Endodermal cell (in vitro differentiated cells): ENCODE data around the gene RAB11FIP5. TPM values are rescaled to one million over a fixed set of nuclear protein-coding genes. Genes with fewer than 3 reads are reported as not detected.
"Not testable (repeated sequence)": the region's sequence is repeated elsewhere in the genome, so short reads cannot be mapped to it uniquely, and the experiment has no call there.

Experiments
- DNase-seq: peaks from one replicate; pipeline ENCODE4 v3.0.0-alpha.2; 2017
- H3K27ac ChIP-seq: 2 replicates; pipeline ENCODE4 v1.5.1; 2013; ENCODE audit warnings: mild to moderate bottlenecking, low read depth, low read length, moderate library complexity
- H3K27me3 ChIP-seq: 2 replicates; pipeline ENCODE4 v1.6.1; 2013; ENCODE audit warnings: mild to moderate bottlenecking, low read length, moderate library complexity; ENCODE audit not compliant: insufficient read depth, control insufficient read depth, poor library complexity, severe bottlenecking
- H3K36me3 ChIP-seq: 2 replicates; pipeline ENCODE4 v1.7.0; 2013; ENCODE audit warnings: mild to moderate bottlenecking, low read length, moderate library complexity; ENCODE audit not compliant: control insufficient read depth, insufficient read depth
- H3K4me1 ChIP-seq: one replicate; pipeline ENCODE4 v1.7.0; 2013; ENCODE audit warnings: low read length; ENCODE audit not compliant: control insufficient read depth, insufficient read depth
- H3K4me3 ChIP-seq: 2 replicates; pipeline ENCODE4 v1.5.1; 2013; ENCODE audit warnings: mild to moderate bottlenecking, low read length, moderate library complexity
- H3K9ac ChIP-seq: 2 replicates; pipeline ENCODE4 v1.6.1; 2013; ENCODE audit warnings: mild to moderate bottlenecking, low read length, moderate library complexity; ENCODE audit not compliant: poor library complexity, severe bottlenecking; ENCODE audit errors: extremely low read depth
- H3K9me3 ChIP-seq: 2 replicates; pipeline ENCODE4 v1.6.1; 2013; ENCODE audit warnings: mild to moderate bottlenecking, low read length, moderate library complexity; ENCODE audit not compliant: control insufficient read depth
- H3K27ac Mint-ChIP-seq: 2 replicates; pipeline ENCODE4 v1.8.0; 2020; ENCODE audit warnings: mixed read lengths
- H3K27me3 Mint-ChIP-seq: 2 replicates; pipeline ENCODE4 v1.8.0; 2021; ENCODE audit warnings: mild to moderate bottlenecking, mixed read lengths; ENCODE audit not compliant: insufficient read depth
- H3K36me3 Mint-ChIP-seq: 2 replicates; pipeline ENCODE4 v1.8.0; 2020; ENCODE audit warnings: low read depth, mixed read lengths
- H3K4me1 Mint-ChIP-seq: 2 replicates; pipeline ENCODE4 v1.8.0; 2020; ENCODE audit warnings: mixed read lengths
- H3K4me3 Mint-ChIP-seq: 2 replicates; pipeline ENCODE4 v1.8.0; 2020; ENCODE audit warnings: mild to moderate bottlenecking, moderate library complexity, mixed read lengths
- H3K9me3 Mint-ChIP-seq: 2 replicates; pipeline ENCODE4 v1.8.0; 2020; ENCODE audit warnings: mild to moderate bottlenecking, mixed read lengths
- CTCF ChIP-seq: fragments of 200-600 bp; sonication (generic); conservative IDR thresholded peaks from 2 replicates; pipeline ENCODE4 v1.5.0; 2021; ENCODE audit warnings: antibody characterized with exemption, mild to moderate bottlenecking
- WGBS, 2 experiments: methylation state at CpG; one replicate each; pipeline versions ENCODE4 v1.1.5 to v1.1.7; 2013; ENCODE audit warnings: missing lambda C conversion rate in 2 of 2, mixed read lengths in 1 of 2; ENCODE audit not compliant: insufficient coverage in 1 of 2, insufficient read length in 1 of 2; 5-methylcytosine and 5-hydroxymethylcytosine counted together
- total RNA-seq, 2 donors: library from RNA; stranded (reverse); fragmentation: NEBNext Ultra II Directional in 1 of 2; extraction: Animal tissue kit (Norgen Biotek cat#: 25700) in 1 of 2; gene quantifications; 2 replicates in 1 of 2; 3 replicates in 1 of 2; pipeline ENCODE4 v1.2.1, GENCODE V29; 2021

Gene RAB11FIP5
- total RNA-seq, 2 donors from 2014 or later = 12.1 to 17.3 TPM

DNA sequence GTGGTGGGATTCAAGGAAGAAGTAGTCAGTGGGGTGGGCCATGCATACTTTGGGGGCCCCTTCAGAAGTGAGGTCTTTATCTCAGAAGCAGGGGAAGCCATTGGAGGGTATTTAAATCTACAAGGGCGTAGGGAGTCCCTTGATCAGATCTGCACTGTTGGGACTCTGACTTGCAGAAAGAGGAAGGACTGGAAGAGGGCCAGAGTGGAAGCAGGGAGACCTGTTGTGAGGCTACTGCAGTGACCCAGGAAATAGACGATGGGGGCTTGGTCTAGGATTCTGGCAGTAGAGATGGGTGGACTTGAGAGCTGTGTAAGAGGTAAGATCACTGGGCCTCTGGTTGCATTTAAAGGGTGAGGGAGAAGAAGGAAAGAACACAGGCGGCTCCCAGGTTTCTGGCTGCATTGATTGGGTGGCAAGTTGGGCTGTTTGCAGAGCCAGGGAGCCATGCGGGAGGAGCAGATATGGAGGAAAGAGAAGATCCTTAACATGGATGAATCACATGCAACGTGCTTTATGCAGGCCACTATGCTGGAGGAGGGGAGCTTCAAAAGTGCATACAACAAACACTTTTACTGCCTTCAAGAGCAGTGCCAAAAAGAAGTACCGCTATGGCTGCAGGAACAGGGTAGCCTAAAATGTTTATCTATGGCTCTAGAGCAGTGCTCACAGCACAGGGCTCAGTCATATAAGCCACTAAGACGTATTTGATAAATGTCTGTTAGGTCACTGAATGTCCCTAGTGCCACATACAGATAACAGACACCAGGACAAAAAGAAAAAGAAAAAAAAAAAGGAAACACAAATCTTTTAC is 43.5 kb downstream of the RAB11FIP5 start:
- 84 to 93% methylated on average over 4 to 7 of the region's 7 CpGs for WGBS, 2 experiments
- H3K4me1 Mint-ChIP-seq = peaks cover 32% of the 10 kb centered on the region
- peak overlapping the region; percentile 95 for H3K4me3 ChIP-seq
- DNase-seq = peak; percentile 45
- TF ChIP-seq CTCF = no peak
- H3K9me3 ChIP-seq = no peaks in the 10 kb centered on the region
- no peak overlapping the region for H3K27ac Mint-ChIP-seq
- no peaks in the 10 kb centered on the region for H3K9me3 Mint-ChIP-seq
- H3K9ac ChIP-seq = no peak overlapping the region
- no peak overlapping the region for H3K27ac ChIP-seq
- H3K36me3 Mint-ChIP-seq = peaks cover 10% of the 10 kb centered on the region
- peak overlapping the region; percentile 87 for H3K4me3 Mint-ChIP-seq
- no peaks in the 10 kb centered on the region for H3K27me3 Mint-ChIP-seq
- H3K27me3 ChIP-seq = no peaks in the 10 kb centered on the region
- peaks cover 3% of the 10 kb centered on the region for H3K4me1 ChIP-seq
- H3K36me3 ChIP-seq = no peaks in the 10 kb centered on the region

GRCh38 chr2:73068147-73068546 is 44.6 kb downstream of the RAB11FIP5 start:
- Mint-ChIP-seq H3K9me3 (no peaks in the 10 kb centered on the region), H3K27ac (no peak overlapping the region), H3K4me1 (peaks cover 41% of the 10 kb centered on the region), H3K36me3 (peaks cover 9% of the 10 kb centered on the region), H3K4me3 (no peak overlapping the region), H3K27me3 (no peaks in the 10 kb centered on the region)
- no peaks in the 10 kb centered on the region for H3K36me3 ChIP-seq
- 95% methylated on average over 2 of the region's 2 CpGs; no CpG with 5 or more reads in 1 of the 2 experiments for WGBS, 2 experiments
- no peak overlapping the region for H3K27ac ChIP-seq
- no peak for TF ChIP-seq CTCF
- peaks cover 3% of the 10 kb centered on the region for H3K4me1 ChIP-seq
- no peak overlapping the region for H3K4me3 ChIP-seq
- no peaks in the 10 kb centered on the region for H3K27me3 ChIP-seq
- peak; percentile 24 for DNase-seq
- no peaks in the 10 kb centered on the region for H3K9me3 ChIP-seq
- no peak overlapping the region for H3K9ac ChIP-seq

DNA sequence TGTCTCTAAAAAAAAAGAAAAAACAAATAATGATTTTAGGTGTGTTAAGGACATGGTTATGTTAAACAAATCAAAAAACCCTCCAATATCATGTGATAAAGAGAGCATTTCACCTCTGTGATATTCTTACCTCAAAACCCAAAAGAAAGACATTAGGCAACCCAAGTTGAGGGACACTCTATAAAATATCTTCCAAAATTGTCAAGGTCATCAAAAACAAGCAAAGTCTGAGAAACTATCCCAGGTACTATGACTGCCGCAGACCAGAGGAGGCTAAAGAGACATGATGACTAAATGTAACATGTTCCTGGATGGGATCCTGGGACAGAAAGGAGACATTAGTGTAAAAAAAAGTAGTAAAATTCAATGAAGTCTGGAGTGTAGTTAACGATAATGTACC is 45.7 kb downstream of the RAB11FIP5 start:
- no peak overlapping the region for H3K4me3 ChIP-seq
- H3K36me3 ChIP-seq = peaks cover 3% of the 10 kb centered on the region
- no peaks in the 10 kb centered on the region for H3K27me3 ChIP-seq
- H3K36me3 Mint-ChIP-seq = peaks cover 9% of the 10 kb centered on the region
- H3K4me3 Mint-ChIP-seq = no peak overlapping the region
- H3K4me1 Mint-ChIP-seq = peaks cover 35% of the 10 kb centered on the region
- TF ChIP-seq CTCF = no peak
- no peaks in the 10 kb centered on the region for H3K9me3 ChIP-seq
- H3K27ac Mint-ChIP-seq = no peak overlapping the region
- no peak for DNase-seq
- no peaks in the 10 kb centered on the region for H3K9me3 Mint-ChIP-seq
- H3K9ac ChIP-seq = no peak overlapping the region
- H3K27ac ChIP-seq = no peak overlapping the region
- no peaks in the 10 kb centered on the region for H3K27me3 Mint-ChIP-seq
- no peaks in the 10 kb centered on the region for H3K4me1 ChIP-seq
- 91 to 97% methylated on average over 2 of the region's 2 CpGs for WGBS, 2 experiments

GRCh38 chr2:73065070-73065469 is 47.7 kb downstream of the RAB11FIP5 start:
- H3K27ac Mint-ChIP-seq, H3K27me3 ChIP-seq, H3K27ac ChIP-seq, H3K4me1 ChIP-seq, H3K4me3 ChIP-seq, H3K9me3 Mint-ChIP-seq, DNase-seq, H3K9ac ChIP-seq, H3K36me3 ChIP-seq, H3K36me3 Mint-ChIP-seq, H3K4me3 Mint-ChIP-seq, H3K27me3 Mint-ChIP-seq, H3K9me3 ChIP-seq: not testable (repeated sequence)
- 93 to 95% methylated on average over 5 of the region's 5 CpGs for WGBS, 2 experiments
- peaks cover 31% of the 10 kb centered on the region for H3K4me1 Mint-ChIP-seq
